DND-41 (cell line): ENCODE measurements around the gene TTLL7.

ENCODE experiments used
- ATAC-seq: fragments of 200-7000 bp; cut with Tn5 transposase; 3 replicates; pipeline ENCODE4 v1.9.1; 2021; ENCODE audit warnings: low read depth; ENCODE audit not compliant: insufficient read depth
- DNase-seq: peaks from one replicate; pipeline ENCODE4 v3.0.0-alpha.2; 2020
- H2AFZ ChIP-seq: 2 replicates; pipeline ENCODE4 v1.6.0; 2012; ENCODE audit warnings: low read depth, low read length
- H3K27ac ChIP-seq: 2 replicates; pipeline ENCODE4 v1.5.1; 2012; ENCODE audit warnings: low read length, inconsistent platforms
- H3K27me3 ChIP-seq: fragments of 200-600 bp; sonication (generic); 2 replicates; pipeline ENCODE4 v1.6.0; 2012; ENCODE audit warnings: low read length, mild to moderate bottlenecking, inconsistent platforms; ENCODE audit not compliant: insufficient read depth, poor library complexity
- H3K36me3 ChIP-seq: 2 replicates; pipeline ENCODE4 v1.5.1; 2012; ENCODE audit warnings: low read length, inconsistent platforms; ENCODE audit not compliant: insufficient read depth
- H3K4me1 ChIP-seq: 2 replicates; pipeline ENCODE4 v1.5.1; 2012; ENCODE audit warnings: mild to moderate bottlenecking, low read length; ENCODE audit not compliant: insufficient read depth
- H3K4me2 ChIP-seq: 2 replicates; pipeline ENCODE4 v1.6.0; 2012; ENCODE audit warnings: mild to moderate bottlenecking, moderate library complexity, low read length, inconsistent platforms; ENCODE audit not compliant: insufficient read depth
- H3K4me3 ChIP-seq, 2 experiments: fragments of 200-600 bp in 1 of 2; shearing (Covaris generic) in 1 of 2; 2 replicates each; pipeline ENCODE4 v1.5.1; 2012 to 2016; ENCODE audit warnings: inconsistent platforms in 2 of 2, low read length in 2 of 2, mild to moderate bottlenecking in 2 of 2, low read depth in 1 of 2, moderate library complexity in 1 of 2
- H3K79me2 ChIP-seq: 2 replicates; pipeline ENCODE4 v1.6.0; 2012; ENCODE audit warnings: low read length, inconsistent platforms; ENCODE audit not compliant: insufficient read depth
- H3K9ac ChIP-seq: 2 replicates; pipeline ENCODE4 v1.6.0; 2012; ENCODE audit warnings: low read depth, mild to moderate bottlenecking, inconsistent platforms, low read length, moderate library complexity
- H3K9me3 ChIP-seq: 2 replicates; pipeline ENCODE4 v1.5.1; 2012; ENCODE audit warnings: low read length, moderate library complexity, mild to moderate bottlenecking, inconsistent platforms; ENCODE audit not compliant: insufficient read depth, severe bottlenecking
- H4K20me1 ChIP-seq: 2 replicates; pipeline ENCODE4 v1.6.0; 2012; ENCODE audit warnings: low read length; ENCODE audit not compliant: insufficient read depth
- CTCF ChIP-seq: IDR thresholded peaks from 2 replicates; pipeline ENCODE4 v1.5.1; 2012; ENCODE audit warnings: borderline replicate concordance, low read length, moderate library complexity, mild to moderate bottlenecking; ENCODE audit not compliant: poor library complexity, severe bottlenecking; ENCODE audit errors: extremely low read depth
- EZH2 ChIP-seq: IDR thresholded peaks from 3 replicates; pipeline ENCODE4 v1.6.1; 2012; ENCODE audit warnings: borderline replicate concordance, low read depth, mild to moderate bottlenecking, moderate library complexity, low read length, inconsistent platforms; ENCODE audit not compliant: severe bottlenecking

TTLL7 gene

GRCh38 chr1:83856381-83856780 is 142.6 kb downstream of the TTLL7 start:
- H3K4me3 ChIP-seq = no peak overlapping the region
- H2AFZ ChIP-seq = no peak overlapping the region
- no peak for ATAC-seq
- H3K4me2 ChIP-seq = no peak overlapping the region
- no peaks in the 10 kb centered on the region for H3K27me3 ChIP-seq
- H3K79me2 ChIP-seq = no peaks in the 10 kb centered on the region
- no peaks in the 10 kb centered on the region for H4K20me1 ChIP-seq
- TF ChIP-seq CTCF (no peak), EZH2 (no peak)
- no peak overlapping the region for H3K9ac ChIP-seq
- H3K4me1 ChIP-seq = no peaks in the 10 kb centered on the region
- no peak overlapping the region for H3K27ac ChIP-seq
- no peaks in the 10 kb centered on the region for H3K36me3 ChIP-seq
- DNase-seq = no peak
- H3K9me3 ChIP-seq = no peaks in the 10 kb centered on the region

DNA sequence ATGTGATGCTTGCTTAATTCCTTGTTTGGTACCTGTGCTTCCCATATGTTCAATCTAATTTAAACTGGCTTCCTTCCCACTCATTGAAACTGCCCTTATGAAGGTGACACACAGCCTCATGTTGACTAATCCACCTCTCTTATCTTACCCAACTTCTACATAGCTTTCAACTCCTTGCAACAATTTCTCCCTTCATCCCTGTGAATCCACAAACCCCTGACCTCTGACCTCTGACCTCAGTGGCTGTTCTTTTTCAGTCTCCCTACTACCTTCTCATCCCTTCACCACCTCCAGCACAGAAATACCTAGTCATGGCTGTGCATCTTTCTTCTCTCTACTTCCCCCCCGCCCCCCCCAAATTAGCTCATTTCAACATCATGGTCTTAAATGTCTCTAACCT is 144.5 kb downstream of the TTLL7 start:
- Histone ChIP-seq H2AFZ (no peak overlapping the region), H3K4me1 (no peaks in the 10 kb centered on the region), H3K4me2 (no peak overlapping the region), H3K27ac (no peak overlapping the region), H4K20me1 (no peaks in the 10 kb centered on the region), H3K27me3 (no peaks in the 10 kb centered on the region), H3K79me2 (no peaks in the 10 kb centered on the region), H3K9ac (no peak overlapping the region), H3K9me3 (no peaks in the 10 kb centered on the region), H3K36me3 (no peaks in the 10 kb centered on the region), H3K4me3 (no peak overlapping the region)
- ATAC-seq (no peak), DNase-seq (no peak)
- TF ChIP-seq EZH2 (no peak), CTCF (no peak)

DNA sequence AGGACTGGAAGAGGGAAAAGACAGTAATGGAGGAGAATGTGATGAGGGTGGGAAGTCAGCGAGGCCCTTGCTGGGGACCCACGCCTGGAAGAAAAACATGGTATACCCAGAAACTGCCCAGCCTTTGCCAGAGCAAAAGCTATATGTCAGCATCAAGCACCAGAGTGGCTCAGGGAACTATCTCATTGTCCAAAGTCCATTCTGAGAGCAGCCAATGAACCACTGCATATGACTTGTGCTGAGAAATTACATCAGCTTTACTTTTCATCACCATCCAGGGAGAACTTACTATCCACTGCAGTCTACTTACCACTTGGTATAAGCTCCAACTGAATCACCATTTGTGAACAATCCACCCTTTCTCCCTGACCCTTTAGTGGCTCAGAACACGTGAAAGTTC is 148.1 kb downstream of the TTLL7 start:
- H3K4me1 ChIP-seq = no peaks in the 10 kb centered on the region
- no peak for DNase-seq
- no peaks in the 10 kb centered on the region for H3K27me3 ChIP-seq
- no peak overlapping the region for H3K4me2 ChIP-seq
- no peak overlapping the region for H3K27ac ChIP-seq
- H2AFZ ChIP-seq = no peak overlapping the region
- no peaks in the 10 kb centered on the region for H4K20me1 ChIP-seq
- no peak for TF ChIP-seq EZH2
- no peak for TF ChIP-seq CTCF
- no peak overlapping the region for H3K4me3 ChIP-seq
- no peak for ATAC-seq
- no peaks in the 10 kb centered on the region for H3K9me3 ChIP-seq
- no peaks in the 10 kb centered on the region for H3K79me2 ChIP-seq
- H3K9ac ChIP-seq = no peak overlapping the region
- no peaks in the 10 kb centered on the region for H3K36me3 ChIP-seq
